GM12891 (cell line): ENCODE results near the gene INTS2.

Experiments used
- POLR2AphosphoS5 ChIP-seq: IDR thresholded peaks from 2 replicates; pipeline ENCODE4 v1.6.1; 2011; ENCODE audit warnings: low read depth, low read length, control low read depth
- TAF1 ChIP-seq: IDR thresholded peaks from 2 replicates; pipeline ENCODE4 v1.6.1; 2011; ENCODE audit warnings: low read depth, low read length, control low read depth

- TF ChIP-seq POLR2AphosphoS5 = no peak
- TF ChIP-seq TAF1 = no peak
These were observed 78.1 kb downstream of the INTS2 start for GRCh38 chr17:61849674-61850073.
